Measurements from ENCODE around the gene PRKG1. TPM values are rescaled to one million over a fixed set of nuclear protein-coding genes. Genes with fewer than 3 reads are reported as not detected.

PRKG1 gene
- total RNA-seq, 1 experiment from 2014 or later = 16.5 TPM

DNA sequence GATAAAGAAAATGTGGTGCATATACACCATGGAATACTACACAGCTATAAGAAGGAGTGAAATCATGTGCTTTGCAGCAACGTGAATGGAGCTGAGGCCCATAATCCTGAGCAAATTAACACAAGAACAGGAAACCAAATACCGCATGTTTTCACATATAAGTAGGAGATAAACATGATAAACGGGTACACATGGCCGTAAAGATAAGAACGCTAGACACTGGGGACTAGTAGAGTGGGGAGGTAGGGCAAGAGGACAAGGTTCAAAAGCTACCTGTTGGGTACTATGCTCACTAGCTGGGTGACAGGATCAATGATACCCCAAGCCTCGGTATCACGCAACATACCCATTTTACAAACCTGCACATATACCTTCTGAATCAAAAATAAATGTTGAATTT, 511.5 kb downstream of the PRKG1 start:
- peaks cover 3% of the 10 kb centered on the region; the same call in 1 of the 2 replicates for H3K27me3 Mint-ChIP-seq (ENCODE audit: low read depth)
- H3K4me3 Mint-ChIP-seq = no peak overlapping the region
- no peak for ATAC-seq
- peaks cover 19% of the 10 kb centered on the region for H3K4me1 Mint-ChIP-seq
- CTCF ChIA-PET = no interaction called here
- H3K27ac Mint-ChIP-seq = no peak overlapping the region
- no peak for DNase-seq (ENCODE audit: low spot score)
- peaks cover 15% of the 10 kb centered on the region for H3K36me3 Mint-ChIP-seq
- H3K9me3 Mint-ChIP-seq = peaks cover 18% of the 10 kb centered on the region
- TF ChIP-seq, protein P1, sequence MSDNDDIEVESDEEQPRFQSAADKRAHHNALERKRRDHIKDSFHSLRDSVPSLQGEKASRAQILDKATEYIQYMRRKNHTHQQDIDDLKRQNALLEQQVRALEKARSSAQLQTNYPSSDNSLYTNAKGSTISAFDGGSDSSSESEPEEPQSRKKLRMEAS (CRISPR knock-in tag; IDR thresholded peaks at IDR 0.05) = no peak
- TF ChIP-seq ZNF423 (CRISPR knock-in tag; IDR thresholded peaks at IDR 0.05) (no peak), CREM (CRISPR knock-in tag; IDR thresholded peaks at IDR 0.05) (no peak), NFYB (CRISPR knock-in tag; conservative IDR thresholded peaks at IDR 0.05; ENCODE audit: low read depth) (no peak), TCF7 (CRISPR knock-in tag; IDR thresholded peaks at IDR 0.05; ENCODE audit: low read depth) (no peak), ETV6 (CRISPR knock-in tag; IDR thresholded peaks at IDR 0.05) (no peak), ZNF232 (CRISPR knock-in tag; IDR thresholded peaks at IDR 0.05) (no peak), MXD4 (CRISPR knock-in tag; IDR thresholded peaks at IDR 0.05; ENCODE audit: borderline replicate concordance) (no peak), FOXK1 (CRISPR knock-in tag; IDR thresholded peaks at IDR 0.05) (no peak), PRRX2 (CRISPR knock-in tag; IDR thresholded peaks at IDR 0.05) (no peak), NR2C2 (CRISPR knock-in tag; IDR thresholded peaks at IDR 0.05) (no peak)
- TF ChIP-seq, protein P2, sequence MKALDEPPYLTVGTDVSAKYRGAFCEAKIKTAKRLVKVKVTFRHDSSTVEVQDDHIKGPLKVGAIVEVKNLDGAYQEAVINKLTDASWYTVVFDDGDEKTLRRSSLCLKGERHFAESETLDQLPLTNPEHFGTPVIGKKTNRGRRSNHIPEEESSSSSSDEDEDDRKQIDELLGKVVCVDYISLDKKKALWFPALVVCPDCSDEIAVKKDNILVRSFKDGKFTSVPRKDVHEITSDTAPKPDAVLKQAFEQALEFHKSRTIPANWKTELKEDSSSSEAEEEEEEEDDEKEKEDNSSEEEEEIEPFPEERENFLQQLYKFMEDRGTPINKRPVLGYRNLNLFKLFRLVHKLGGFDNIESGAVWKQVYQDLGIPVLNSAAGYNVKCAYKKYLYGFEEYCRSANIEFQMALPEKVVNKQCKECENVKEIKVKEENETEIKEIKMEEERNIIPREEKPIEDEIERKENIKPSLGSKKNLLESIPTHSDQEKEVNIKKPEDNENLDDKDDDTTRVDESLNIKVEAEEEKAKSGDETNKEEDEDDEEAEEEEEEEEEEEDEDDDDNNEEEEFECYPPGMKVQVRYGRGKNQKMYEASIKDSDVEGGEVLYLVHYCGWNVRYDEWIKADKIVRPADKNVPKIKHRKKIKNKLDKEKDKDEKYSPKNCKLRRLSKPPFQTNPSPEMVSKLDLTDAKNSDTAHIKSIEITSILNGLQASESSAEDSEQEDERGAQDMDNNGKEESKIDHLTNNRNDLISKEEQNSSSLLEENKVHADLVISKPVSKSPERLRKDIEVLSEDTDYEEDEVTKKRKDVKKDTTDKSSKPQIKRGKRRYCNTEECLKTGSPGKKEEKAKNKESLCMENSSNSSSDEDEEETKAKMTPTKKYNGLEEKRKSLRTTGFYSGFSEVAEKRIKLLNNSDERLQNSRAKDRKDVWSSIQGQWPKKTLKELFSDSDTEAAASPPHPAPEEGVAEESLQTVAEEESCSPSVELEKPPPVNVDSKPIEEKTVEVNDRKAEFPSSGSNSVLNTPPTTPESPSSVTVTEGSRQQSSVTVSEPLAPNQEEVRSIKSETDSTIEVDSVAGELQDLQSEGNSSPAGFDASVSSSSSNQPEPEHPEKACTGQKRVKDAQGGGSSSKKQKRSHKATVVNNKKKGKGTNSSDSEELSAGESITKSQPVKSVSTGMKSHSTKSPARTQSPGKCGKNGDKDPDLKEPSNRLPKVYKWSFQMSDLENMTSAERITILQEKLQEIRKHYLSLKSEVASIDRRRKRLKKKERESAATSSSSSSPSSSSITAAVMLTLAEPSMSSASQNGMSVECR (CRISPR knock-in tag; IDR thresholded peaks at IDR 0.05; ENCODE audit: borderline replicate concordance) = no peak
- TF ChIP-seq, protein P3, sequence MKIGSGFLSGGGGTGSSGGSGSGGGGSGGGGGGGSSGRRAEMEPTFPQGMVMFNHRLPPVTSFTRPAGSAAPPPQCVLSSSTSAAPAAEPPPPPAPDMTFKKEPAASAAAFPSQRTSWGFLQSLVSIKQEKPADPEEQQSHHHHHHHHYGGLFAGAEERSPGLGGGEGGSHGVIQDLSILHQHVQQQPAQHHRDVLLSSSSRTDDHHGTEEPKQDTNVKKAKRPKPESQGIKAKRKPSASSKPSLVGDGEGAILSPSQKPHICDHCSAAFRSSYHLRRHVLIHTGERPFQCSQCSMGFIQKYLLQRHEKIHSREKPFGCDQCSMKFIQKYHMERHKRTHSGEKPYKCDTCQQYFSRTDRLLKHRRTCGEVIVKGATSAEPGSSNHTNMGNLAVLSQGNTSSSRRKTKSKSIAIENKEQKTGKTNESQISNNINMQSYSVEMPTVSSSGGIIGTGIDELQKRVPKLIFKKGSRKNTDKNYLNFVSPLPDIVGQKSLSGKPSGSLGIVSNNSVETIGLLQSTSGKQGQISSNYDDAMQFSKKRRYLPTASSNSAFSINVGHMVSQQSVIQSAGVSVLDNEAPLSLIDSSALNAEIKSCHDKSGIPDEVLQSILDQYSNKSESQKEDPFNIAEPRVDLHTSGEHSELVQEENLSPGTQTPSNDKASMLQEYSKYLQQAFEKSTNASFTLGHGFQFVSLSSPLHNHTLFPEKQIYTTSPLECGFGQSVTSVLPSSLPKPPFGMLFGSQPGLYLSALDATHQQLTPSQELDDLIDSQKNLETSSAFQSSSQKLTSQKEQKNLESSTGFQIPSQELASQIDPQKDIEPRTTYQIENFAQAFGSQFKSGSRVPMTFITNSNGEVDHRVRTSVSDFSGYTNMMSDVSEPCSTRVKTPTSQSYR (CRISPR knock-in tag; IDR thresholded peaks at IDR 0.05) = no peak
- TF ChIP-seq, protein P4, sequence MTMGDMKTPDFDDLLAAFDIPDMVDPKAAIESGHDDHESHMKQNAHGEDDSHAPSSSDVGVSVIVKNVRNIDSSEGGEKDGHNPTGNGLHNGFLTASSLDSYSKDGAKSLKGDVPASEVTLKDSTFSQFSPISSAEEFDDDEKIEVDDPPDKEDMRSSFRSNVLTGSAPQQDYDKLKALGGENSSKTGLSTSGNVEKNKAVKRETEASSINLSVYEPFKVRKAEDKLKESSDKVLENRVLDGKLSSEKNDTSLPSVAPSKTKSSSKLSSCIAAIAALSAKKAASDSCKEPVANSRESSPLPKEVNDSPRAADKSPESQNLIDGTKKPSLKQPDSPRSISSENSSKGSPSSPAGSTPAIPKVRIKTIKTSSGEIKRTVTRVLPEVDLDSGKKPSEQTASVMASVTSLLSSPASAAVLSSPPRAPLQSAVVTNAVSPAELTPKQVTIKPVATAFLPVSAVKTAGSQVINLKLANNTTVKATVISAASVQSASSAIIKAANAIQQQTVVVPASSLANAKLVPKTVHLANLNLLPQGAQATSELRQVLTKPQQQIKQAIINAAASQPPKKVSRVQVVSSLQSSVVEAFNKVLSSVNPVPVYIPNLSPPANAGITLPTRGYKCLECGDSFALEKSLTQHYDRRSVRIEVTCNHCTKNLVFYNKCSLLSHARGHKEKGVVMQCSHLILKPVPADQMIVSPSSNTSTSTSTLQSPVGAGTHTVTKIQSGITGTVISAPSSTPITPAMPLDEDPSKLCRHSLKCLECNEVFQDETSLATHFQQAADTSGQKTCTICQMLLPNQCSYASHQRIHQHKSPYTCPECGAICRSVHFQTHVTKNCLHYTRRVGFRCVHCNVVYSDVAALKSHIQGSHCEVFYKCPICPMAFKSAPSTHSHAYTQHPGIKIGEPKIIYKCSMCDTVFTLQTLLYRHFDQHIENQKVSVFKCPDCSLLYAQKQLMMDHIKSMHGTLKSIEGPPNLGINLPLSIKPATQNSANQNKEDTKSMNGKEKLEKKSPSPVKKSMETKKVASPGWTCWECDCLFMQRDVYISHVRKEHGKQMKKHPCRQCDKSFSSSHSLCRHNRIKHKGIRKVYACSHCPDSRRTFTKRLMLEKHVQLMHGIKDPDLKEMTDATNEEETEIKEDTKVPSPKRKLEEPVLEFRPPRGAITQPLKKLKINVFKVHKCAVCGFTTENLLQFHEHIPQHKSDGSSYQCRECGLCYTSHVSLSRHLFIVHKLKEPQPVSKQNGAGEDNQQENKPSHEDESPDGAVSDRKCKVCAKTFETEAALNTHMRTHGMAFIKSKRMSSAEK (CRISPR knock-in tag; IDR thresholded peaks at IDR 0.05; ENCODE audit: borderline replicate concordance) = no peak
- TF ChIP-seq, protein P5, sequence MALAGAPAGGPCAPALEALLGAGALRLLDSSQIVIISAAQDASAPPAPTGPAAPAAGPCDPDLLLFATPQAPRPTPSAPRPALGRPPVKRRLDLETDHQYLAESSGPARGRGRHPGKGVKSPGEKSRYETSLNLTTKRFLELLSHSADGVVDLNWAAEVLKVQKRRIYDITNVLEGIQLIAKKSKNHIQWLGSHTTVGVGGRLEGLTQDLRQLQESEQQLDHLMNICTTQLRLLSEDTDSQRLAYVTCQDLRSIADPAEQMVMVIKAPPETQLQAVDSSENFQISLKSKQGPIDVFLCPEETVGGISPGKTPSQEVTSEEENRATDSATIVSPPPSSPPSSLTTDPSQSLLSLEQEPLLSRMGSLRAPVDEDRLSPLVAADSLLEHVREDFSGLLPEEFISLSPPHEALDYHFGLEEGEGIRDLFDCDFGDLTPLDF (CRISPR knock-in tag; IDR thresholded peaks at IDR 0.05) = no peak
- TF ChIP-seq, protein P6, sequence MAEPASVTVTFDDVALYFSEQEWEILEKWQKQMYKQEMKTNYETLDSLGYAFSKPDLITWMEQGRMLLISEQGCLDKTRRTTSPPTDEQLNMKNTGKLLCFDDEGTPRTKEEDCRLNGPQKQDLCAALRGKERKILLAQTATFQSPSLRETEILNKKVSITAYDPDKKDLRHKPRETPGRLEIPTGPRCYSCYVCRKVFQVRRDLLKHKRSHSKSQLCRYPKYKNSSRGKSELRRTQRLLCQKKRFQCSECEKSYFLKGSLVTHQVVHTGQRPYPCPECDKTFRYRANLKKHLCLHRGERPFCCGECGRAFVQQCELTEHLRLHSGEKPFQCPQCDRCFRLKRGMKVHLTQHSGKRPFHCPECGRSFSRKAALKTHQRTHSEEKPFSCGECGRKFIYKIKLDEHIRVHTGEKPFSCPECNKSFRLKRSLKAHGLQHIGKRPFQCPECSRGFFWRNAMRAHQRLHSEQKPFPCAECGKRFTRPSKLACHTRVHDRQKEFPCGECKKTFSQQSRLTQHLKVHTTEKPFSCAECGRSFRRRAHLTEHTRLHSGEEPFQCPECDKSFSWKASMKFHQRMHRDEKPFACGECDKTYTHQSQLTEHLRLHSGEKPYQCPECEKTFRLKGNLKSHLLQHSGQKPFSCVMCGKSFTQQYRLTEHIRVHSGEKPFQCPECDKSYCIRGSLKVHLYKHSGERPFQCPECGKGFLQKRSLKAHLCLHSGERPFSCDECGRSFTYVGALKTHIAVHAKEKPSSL (CRISPR knock-in tag; conservative IDR thresholded peaks at IDR 0.05) = no peak
- TF ChIP-seq, protein P7, sequence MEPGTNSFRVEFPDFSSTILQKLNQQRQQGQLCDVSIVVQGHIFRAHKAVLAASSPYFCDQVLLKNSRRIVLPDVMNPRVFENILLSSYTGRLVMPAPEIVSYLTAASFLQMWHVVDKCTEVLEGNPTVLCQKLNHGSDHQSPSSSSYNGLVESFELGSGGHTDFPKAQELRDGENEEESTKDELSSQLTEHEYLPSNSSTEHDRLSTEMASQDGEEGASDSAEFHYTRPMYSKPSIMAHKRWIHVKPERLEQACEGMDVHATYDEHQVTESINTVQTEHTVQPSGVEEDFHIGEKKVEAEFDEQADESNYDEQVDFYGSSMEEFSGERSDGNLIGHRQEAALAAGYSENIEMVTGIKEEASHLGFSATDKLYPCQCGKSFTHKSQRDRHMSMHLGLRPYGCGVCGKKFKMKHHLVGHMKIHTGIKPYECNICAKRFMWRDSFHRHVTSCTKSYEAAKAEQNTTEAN (CRISPR knock-in tag; IDR thresholded peaks at IDR 0.05) = no peak
- TF ChIP-seq, protein P8, sequence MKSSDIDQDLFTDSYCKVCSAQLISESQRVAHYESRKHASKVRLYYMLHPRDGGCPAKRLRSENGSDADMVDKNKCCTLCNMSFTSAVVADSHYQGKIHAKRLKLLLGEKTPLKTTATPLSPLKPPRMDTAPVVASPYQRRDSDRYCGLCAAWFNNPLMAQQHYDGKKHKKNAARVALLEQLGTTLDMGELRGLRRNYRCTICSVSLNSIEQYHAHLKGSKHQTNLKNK (CRISPR knock-in tag; IDR thresholded peaks at IDR 0.05) = no peak
- TF ChIP-seq, protein P9, sequence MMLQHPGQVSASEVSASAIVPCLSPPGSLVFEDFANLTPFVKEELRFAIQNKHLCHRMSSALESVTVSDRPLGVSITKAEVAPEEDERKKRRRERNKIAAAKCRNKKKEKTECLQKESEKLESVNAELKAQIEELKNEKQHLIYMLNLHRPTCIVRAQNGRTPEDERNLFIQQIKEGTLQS (CRISPR knock-in tag; conservative IDR thresholded peaks at IDR 0.05) = no peak
- POLR2A ChIA-PET = no interaction called here

Measured in WTC11 (cell line).